Nephron progenitor cell (in vitro differentiated cells): ENCODE measurements around the gene DRGX.

ENCODE experiments used
- DNase-seq: peaks from one replicate; pipeline ENCODE4 v3.0.0; 2021
- H3K27ac Mint-ChIP-seq: 2 replicates; pipeline ENCODE4 v1.8.0; 2021; ENCODE audit warnings: mild to moderate bottlenecking, moderate library complexity, mixed read lengths
- H3K27me3 Mint-ChIP-seq: 2 replicates; pipeline ENCODE4 v1.8.0; 2021; ENCODE audit warnings: mild to moderate bottlenecking, low read depth, mixed read lengths; ENCODE audit not compliant: poor library complexity
- H3K36me3 Mint-ChIP-seq: 2 replicates; pipeline ENCODE4 v1.8.0; 2021; ENCODE audit warnings: low read depth, mixed read lengths
- H3K4me1 Mint-ChIP-seq: 2 replicates; pipeline ENCODE4 v1.8.0; 2021; ENCODE audit warnings: mixed read lengths
- H3K4me3 Mint-ChIP-seq: 2 replicates; pipeline ENCODE4 v1.8.0; 2021; ENCODE audit warnings: mild to moderate bottlenecking, moderate library complexity, mixed read lengths
- H3K9me3 Mint-ChIP-seq: 2 replicates; pipeline ENCODE4 v1.8.0; 2021; ENCODE audit warnings: mild to moderate bottlenecking, moderate library complexity, mixed read lengths
- TF ChIP-seq, protein P1 (sequence below): fragments of 200-600 bp; sonication (generic); IDR thresholded peaks from 2 replicates; pipeline ENCODE4 v1.5.0; 2021; ENCODE audit warnings: antibody characterized with exemption

Gene DRGX

DNA sequence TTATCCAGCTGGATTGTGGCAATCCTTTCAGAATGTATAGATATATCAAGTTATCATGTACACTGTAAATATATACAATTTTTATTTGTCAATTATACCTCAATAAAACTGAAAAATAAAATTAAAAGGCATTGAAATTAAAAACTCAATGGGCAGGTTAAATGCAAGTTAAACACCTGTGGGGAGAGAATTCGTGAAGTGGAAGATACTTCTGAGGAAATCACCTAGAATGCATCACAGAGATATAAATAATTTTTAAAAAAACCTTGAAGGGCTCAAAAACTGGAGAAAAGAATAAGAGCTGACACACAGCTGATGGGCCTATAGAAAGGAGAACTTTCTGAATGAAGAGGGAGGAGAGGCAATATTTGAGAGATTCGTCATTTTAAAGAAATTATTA is 37.2 kb upstream of the DRGX start:
- peaks cover 12% of the 10 kb centered on the region for H3K27me3 Mint-ChIP-seq
- H3K36me3 Mint-ChIP-seq: no peaks in the 10 kb centered on the region
- DNase-seq: no peak
- no peak overlapping the region for H3K27ac Mint-ChIP-seq
- no peak overlapping the region for H3K4me3 Mint-ChIP-seq
- TF ChIP-seq, protein P1, sequence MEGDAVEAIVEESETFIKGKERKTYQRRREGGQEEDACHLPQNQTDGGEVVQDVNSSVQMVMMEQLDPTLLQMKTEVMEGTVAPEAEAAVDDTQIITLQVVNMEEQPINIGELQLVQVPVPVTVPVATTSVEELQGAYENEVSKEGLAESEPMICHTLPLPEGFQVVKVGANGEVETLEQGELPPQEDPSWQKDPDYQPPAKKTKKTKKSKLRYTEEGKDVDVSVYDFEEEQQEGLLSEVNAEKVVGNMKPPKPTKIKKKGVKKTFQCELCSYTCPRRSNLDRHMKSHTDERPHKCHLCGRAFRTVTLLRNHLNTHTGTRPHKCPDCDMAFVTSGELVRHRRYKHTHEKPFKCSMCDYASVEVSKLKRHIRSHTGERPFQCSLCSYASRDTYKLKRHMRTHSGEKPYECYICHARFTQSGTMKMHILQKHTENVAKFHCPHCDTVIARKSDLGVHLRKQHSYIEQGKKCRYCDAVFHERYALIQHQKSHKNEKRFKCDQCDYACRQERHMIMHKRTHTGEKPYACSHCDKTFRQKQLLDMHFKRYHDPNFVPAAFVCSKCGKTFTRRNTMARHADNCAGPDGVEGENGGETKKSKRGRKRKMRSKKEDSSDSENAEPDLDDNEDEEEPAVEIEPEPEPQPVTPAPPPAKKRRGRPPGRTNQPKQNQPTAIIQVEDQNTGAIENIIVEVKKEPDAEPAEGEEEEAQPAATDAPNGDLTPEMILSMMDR: no peak
- H3K4me1 Mint-ChIP-seq: no peaks in the 10 kb centered on the region
- peaks cover 26% of the 10 kb centered on the region for H3K9me3 Mint-ChIP-seq

GRCh38 chr10:49431426-49431825 is 35.5 kb upstream of the DRGX start:
- no peak overlapping the region for H3K27ac Mint-ChIP-seq
- H3K4me3 Mint-ChIP-seq: no peak overlapping the region
- TF ChIP-seq, protein P1: no peak
- H3K27me3 Mint-ChIP-seq: peaks cover 8% of the 10 kb centered on the region
- peaks cover 39% of the 10 kb centered on the region for H3K9me3 Mint-ChIP-seq
- no peaks in the 10 kb centered on the region for H3K4me1 Mint-ChIP-seq
- no peaks in the 10 kb centered on the region for H3K36me3 Mint-ChIP-seq
- DNase-seq: no peak

DNA sequence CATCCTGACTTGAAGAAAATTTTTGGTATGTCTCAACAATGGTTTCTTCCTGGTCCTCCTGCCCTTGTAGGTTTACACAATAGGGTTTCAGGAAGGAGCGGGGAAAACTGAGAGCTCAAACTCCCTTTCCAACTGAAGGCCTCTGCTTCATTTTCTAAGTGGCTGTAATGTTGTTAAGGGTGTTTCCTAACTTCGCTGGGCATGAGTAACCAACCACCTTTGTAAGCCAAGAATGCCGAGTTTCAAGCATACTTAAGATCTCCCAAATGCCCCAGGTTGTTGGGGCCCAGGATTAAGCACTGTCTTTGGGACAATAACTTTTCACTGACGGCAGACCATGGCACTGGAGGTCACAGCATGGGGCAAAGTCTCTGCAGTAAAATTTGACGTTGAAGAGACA is 33.6 kb upstream of the DRGX start:
- Mint-ChIP-seq H3K27me3 (peaks cover 8% of the 10 kb centered on the region), H3K4me3 (no peak overlapping the region), H3K4me1 (no peaks in the 10 kb centered on the region), H3K27ac (no peak overlapping the region), H3K36me3 (no peaks in the 10 kb centered on the region), H3K9me3 (peaks cover 53% of the 10 kb centered on the region)
- TF ChIP-seq, protein P1: no peak
- no peak for DNase-seq

GRCh38 chr10:49426490-49427360 is 30.8 kb upstream of the DRGX start:
- Mint-ChIP-seq H3K9me3 (peaks cover 58% of the 10 kb centered on the region), H3K4me3 (no peak overlapping the region), H3K27me3 (peaks cover 22% of the 10 kb centered on the region), H3K4me1 (no peaks in the 10 kb centered on the region), H3K27ac (no peak overlapping the region), H3K36me3 (no peaks in the 10 kb centered on the region)
- TF ChIP-seq, protein P1: no peak
- no peak for DNase-seq

DNA sequence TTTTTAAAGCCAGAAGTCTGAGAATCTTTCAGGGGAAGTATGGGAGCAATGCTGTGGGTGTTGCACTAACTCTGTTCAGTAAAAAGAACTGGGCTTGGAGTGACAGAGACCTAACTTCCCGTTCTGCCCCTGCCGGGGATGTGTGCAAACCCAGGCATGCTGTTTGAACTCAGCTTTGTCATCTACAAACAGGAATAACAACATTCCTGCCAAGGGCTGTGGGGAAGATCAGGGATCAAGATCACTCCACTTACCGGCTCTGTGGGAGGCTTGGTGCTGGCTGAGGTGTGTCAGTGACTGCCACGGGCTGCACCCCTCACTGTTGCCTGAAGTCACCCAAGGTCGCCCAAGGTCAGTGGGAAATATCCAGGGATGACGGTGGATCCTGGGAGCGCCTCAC is 23.1 kb upstream of the DRGX start:
- no peak overlapping the region for H3K27ac Mint-ChIP-seq
- H3K36me3 Mint-ChIP-seq: no peaks in the 10 kb centered on the region
- no peak for DNase-seq
- H3K4me3 Mint-ChIP-seq: no peak overlapping the region
- TF ChIP-seq, protein P1: no peak
- H3K27me3 Mint-ChIP-seq: peaks cover 44% of the 10 kb centered on the region
- H3K9me3 Mint-ChIP-seq: peaks cover 26% of the 10 kb centered on the region
- no peaks in the 10 kb centered on the region for H3K4me1 Mint-ChIP-seq

- Mint-ChIP-seq H3K27ac (no peak overlapping the region), H3K4me3 (no peak overlapping the region), H3K4me1 (no peaks in the 10 kb centered on the region), H3K9me3 (peaks cover 20% of the 10 kb centered on the region), H3K36me3 (no peaks in the 10 kb centered on the region), H3K27me3 (peaks cover 45% of the 10 kb centered on the region)
- no peak for DNase-seq
- TF ChIP-seq, protein P1: no peak
Measured at GRCh38 chr10:49418328-49418727, 22.4 kb upstream of the DRGX start.
